GM06990 (cell line): ENCODE measurements around the gene FNBP1.

ENCODE experiments used
- DNase-seq: peaks from one replicate; pipeline ENCODE4 v3.0.0-alpha.2; 2011; ENCODE audit not compliant: insufficient read length; ENCODE audit errors: extremely low read depth
- H3K27me3 ChIP-seq: replicated peaks from 2 replicates; pipeline ENCODE4 v1.6.0; 2011; ENCODE audit warnings: low read length; ENCODE audit not compliant: control insufficient read depth, insufficient read depth
- H3K36me3 ChIP-seq: 2 replicates; pipeline ENCODE4 v1.5.1; 2011; ENCODE audit warnings: low read length; ENCODE audit not compliant: control insufficient read depth, insufficient read depth
- H3K4me3 ChIP-seq: replicated peaks from 2 replicates; pipeline ENCODE4 v1.5.1; 2011; ENCODE audit warnings: low read depth, mild to moderate bottlenecking, control low read depth, low read length
- CTCF ChIP-seq: IDR thresholded peaks from 2 replicates; pipeline ENCODE4 v1.5.1; 2011; ENCODE audit warnings: low read length, control low read depth, mild to moderate bottlenecking, inconsistent platforms; ENCODE audit not compliant: insufficient read depth, poor library complexity, severe bottlenecking

Gene FNBP1

GRCh38 chr9:129838707-129839259 is 204.2 kb downstream of the FNBP1 start:
- Histone ChIP-seq H3K4me3 (no peak overlapping the region), H3K27me3 (no peaks in the 10 kb centered on the region), H3K36me3 (no peaks in the 10 kb centered on the region; the same call in 1 of the 2 replicates)
- TF ChIP-seq CTCF, result no peak
- DNase-seq, result no peak
